Measurements from ENCODE around the gene ANXA10. TPM values are rescaled to one million over a fixed set of nuclear protein-coding genes. Genes with fewer than 3 reads are reported as not detected.

Gene ANXA10
- polyA plus RNA-seq, 1 donor, result 0.10 TPM

Other genes starting within 250 kb of the ANXA10 start
- gene DDX60, start 226.2 kb downstream of the ANXA10 start, polyA plus RNA-seq (ENCODE audit: insufficient read length), result 12.8 TPM

Data from left kidney (tissue), 1 donor.